Naive thymus-derived CD8-positive, alpha-beta T cell (primary cell): ENCODE results near the gene GART. TPM values are rescaled to one million over a fixed set of nuclear protein-coding genes. Genes with fewer than 3 reads are reported as not detected.
"Not testable (repeated sequence)": the region's sequence is repeated elsewhere in the genome, so short reads cannot be mapped to it uniquely, and the experiment has no call there.

ENCODE experiments used
- ATAC-seq, 2 donors: fragments of 150-1000 bp; cut with Tn5 transposase in 1 of 2; sonication (Bioruptor Pico), chemical (Tn5 transposase) in 1 of 2; 1 replicate in 1 of 2; 2 replicates in 1 of 2; pipeline ENCODE4 v1.10.0; 2021; ENCODE audit warnings: mild to moderate bottlenecking in 2 of 2, moderate library complexity in 2 of 2
- POLR2A ChIA-PET: fragments of 350-600 bp; sonication (Branson Sonifier 250); formaldehyde crosslinking; loops from one replicate; lab custom pipeline; 2021; ENCODE audit warnings: antibody characterized with exemption; lab: Charles Lee
- DNase-seq, 10 donors: peaks; one replicate each; pipeline versions ENCODE4 v3.0.0 to v3.0.0-alpha.2; 2020 to 2022
- H3K27ac Mint-ChIP-seq, 10 donors: one replicate each; pipeline ENCODE4 v1.8.0; 2020 to 2022; ENCODE audit warnings: mild to moderate bottlenecking in 10 of 10, mixed read lengths in 10 of 10, moderate library complexity in 4 of 10, inconsistent platforms in 1 of 10
- H3K27me3 Mint-ChIP-seq, 5 donors: one replicate each; pipeline ENCODE4 v1.8.0; 2021 to 2022; ENCODE audit warnings: mixed read lengths in 5 of 5
- H3K36me3 Mint-ChIP-seq, 3 donors: one replicate each; pipeline ENCODE4 v1.8.0; 2020 to 2022; ENCODE audit warnings: mixed read lengths in 3 of 3, mild to moderate bottlenecking in 2 of 3, inconsistent platforms in 1 of 3
- H3K4me1 Mint-ChIP-seq, 4 donors: one replicate each; pipeline ENCODE4 v1.8.0; 2021 to 2022; ENCODE audit warnings: mixed read lengths in 4 of 4
- H3K4me3 Mint-ChIP-seq, 10 donors: one replicate each; pipeline ENCODE4 v1.8.0; 2020 to 2022; ENCODE audit warnings: mild to moderate bottlenecking in 10 of 10, mixed read lengths in 10 of 10, moderate library complexity in 6 of 10, inconsistent platforms in 1 of 10
- H3K9me3 Mint-ChIP-seq, 9 donors: one replicate each; pipeline ENCODE4 v1.8.0; 2020 to 2022; ENCODE audit warnings: mixed read lengths in 9 of 9, mild to moderate bottlenecking in 3 of 9, inconsistent platforms in 1 of 9, moderate library complexity in 1 of 9
- polyA plus RNA-seq, 3 donors: library from polyadenylated mRNA; unstranded; fragments of 300-500 nt; fragmentation: Illumina TruSeq; gene quantifications; one replicate each; pipeline ENCODE4 v1.2.3, GENCODE V29; 2021
- total RNA-seq, 8 experiments: library from RNA in 2 of 8; stranded (reverse) in 2 of 8; gene quantifications; one replicate each; pipeline ENCODE4 v1.2.3 and lab custom pipeline; 2021 to 2026

Gene GART
- total and polyA plus RNA-seq, 5 experiments from 2014 or later: 40.2 to 91.8 (median 54.4) TPM

DNA sequence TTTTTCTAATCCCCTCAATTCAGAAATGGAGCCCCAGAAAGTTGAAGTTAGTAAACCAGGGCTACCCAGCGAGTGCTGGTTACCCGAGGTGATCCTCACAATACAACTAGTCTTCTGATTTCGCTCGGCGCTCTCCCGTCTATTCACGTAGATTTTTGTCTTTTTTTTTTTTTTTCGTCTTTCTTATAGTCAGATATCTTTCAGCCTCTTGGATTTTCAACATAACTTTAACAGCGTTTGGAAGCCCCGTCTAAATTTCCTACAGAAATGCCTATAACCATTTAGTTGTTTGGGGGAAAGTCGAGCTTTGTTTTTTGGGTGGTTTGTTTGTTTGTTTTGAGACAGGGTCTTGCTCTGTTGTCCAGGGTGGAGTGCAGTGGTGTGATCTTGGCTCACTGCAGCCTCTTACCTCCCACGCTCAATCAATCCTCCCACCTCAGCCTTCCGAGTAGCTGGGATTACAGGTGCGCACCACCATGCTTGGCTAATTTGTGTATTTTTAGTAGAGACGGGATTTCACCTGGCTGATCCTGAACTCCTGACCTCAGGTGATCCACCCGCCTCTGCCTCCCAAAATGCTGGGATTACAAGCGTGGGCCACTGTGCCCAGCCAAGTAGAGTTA lies 61.3 kb downstream of the GART start:
- peak overlapping the region; percentile 40 to 98 (median 96) for H3K27ac Mint-ChIP-seq
- no peaks in the 10 kb centered on the region for H3K9me3 Mint-ChIP-seq
- H3K27me3 Mint-ChIP-seq: no peaks in the 10 kb centered on the region
- POLR2A ChIA-PET: interaction anchor here (0.7 to 4.1 kb wide), 25 partner anchors 10 to 752 kb away, joined by 3 to 112 read pairs (median 5); partner anchors contain the start of genes DNAJC28, DONSON, GART and IFNAR1
- peak in 1 of 10 donors; percentile 8 for DNase-seq
- peaks cover 11 to 32% (median 24%) of the 10 kb centered on the region in 4 donors for H3K4me1 Mint-ChIP-seq
- peaks cover 0 to 2% (median 0%) of the 10 kb centered on the region in 3 donors for H3K36me3 Mint-ChIP-seq
- peak overlapping the region; percentile 81 to 97 (median 94) for H3K4me3 Mint-ChIP-seq
- peak in 1 of 2 donors; percentile 1 for ATAC-seq

DNA sequence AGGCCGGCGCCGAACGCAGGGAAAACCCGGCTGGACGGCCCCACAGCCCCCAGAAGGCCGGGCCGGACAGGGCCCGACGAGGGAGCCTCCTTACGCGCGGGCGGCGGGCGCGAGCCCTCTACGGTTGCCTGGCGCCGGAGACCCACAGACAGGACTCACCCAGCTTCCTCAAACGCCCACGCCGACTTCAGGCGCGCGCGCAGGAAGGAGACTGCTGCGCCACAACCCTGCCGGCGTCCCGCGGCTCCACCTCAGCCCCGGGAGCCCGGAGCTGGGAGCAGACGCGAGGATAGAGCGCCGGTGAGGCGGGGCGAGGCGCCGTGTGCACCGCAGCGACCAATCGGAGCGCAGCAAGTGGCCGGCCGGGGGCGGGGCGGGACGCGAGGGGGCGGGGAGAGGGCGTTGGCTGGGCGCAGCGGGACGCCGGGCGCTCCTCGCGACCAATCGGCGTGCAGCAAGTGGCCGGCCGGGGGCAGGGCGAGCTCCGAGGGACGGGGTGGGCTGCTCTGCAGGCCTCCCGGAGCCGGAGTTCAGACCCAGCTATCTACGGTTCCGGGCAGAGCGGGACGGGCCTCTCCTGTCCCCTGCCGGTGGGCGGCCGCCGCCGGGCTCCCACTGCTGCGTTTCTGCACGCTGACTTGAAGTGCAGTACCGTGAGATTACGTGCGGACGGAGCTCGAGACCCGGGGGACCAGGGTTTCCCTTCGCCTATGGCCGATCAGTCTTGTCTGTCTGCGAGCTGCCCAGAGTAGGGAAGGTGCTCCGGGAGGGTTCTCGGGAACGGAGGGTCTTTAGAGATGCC lies 62.0 kb downstream of the GART start, which contains the start of gene TMEM50B:
TSS of gene TMEM50B (minus strand) at position 296 of the 802 bp plus-strand sequence. CDS start 11,089 bp downstream, outside the sequence.
- Mint-ChIP-seq H3K36me3 (peaks cover 0 to 2% (median 0%) of the 10 kb centered on the region in 3 donors), H3K27me3 (no peaks in the 10 kb centered on the region), H3K9me3 (no peaks in the 10 kb centered on the region), H3K4me1 (peaks cover 11 to 32% (median 24%) of the 10 kb centered on the region in 4 donors), H3K4me3 (peak within 1 kb of the TSS; percentile 81 to 97 (median 94)), H3K27ac (peak within 1 kb of the TSS; percentile 65 to 98 (median 96))
- peak; percentile 87 to 88 for ATAC-seq
- POLR2A ChIA-PET: interaction anchor here (0.6 to 4.1 kb wide), 28 partner anchors 10 to 747 kb away, joined by 3 to 112 read pairs (median 4); partner anchors contain the start of genes CRYZL1, DNAJC28, DONSON and GART
- DNase-seq: peak; percentile 89 to 98 (median 94)

DNA sequence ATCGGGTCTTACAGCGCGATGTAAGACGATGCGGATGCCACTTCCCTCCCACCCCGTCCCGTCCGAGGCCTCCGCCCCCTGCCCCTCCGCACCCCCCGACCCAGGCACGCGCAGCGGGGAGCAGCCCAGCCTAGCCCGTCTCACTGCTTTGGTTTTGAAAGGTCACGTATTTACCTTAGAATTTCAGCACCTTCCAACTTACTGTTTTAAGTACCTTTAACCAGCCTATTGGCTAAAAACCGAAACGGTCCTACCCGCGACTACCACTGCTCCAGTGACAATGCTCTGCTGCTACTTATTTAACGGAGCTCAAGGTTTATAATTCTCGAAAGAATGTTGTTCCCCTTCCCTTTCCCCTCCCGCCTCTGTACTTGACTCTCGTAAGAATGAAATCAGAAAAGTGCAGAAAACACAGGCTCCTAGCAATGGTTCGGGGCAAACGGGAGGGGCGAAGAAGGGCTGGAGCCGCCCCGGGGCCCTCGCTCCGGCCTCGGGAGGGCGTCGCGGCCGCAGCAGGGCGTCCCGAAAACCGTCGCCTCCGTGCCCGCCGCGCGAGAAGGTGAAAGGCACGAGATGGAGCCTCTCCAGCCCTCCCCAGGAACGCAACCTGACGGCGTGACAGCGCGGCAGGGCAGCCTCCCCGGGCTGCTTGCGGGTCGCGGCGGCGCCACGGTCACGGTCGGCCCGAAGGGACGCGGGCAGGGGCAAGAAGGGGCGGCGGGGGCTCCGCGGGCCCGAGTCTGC lies 62.8 kb downstream of the GART start:
- H3K27ac Mint-ChIP-seq: peak overlapping the region; percentile 65 to 97 (median 94)
- peaks cover 0 to 2% (median 0%) of the 10 kb centered on the region in 3 donors for H3K36me3 Mint-ChIP-seq
- POLR2A ChIA-PET: interaction anchor here (0.6 to 4.1 kb wide), 18 partner anchors 11 to 707 kb away, joined by 3 to 112 read pairs (median 4); partner anchors contain the start of genes CRYZL1, DNAJC28, DONSON and GART
- H3K27me3 Mint-ChIP-seq: no peaks in the 10 kb centered on the region
- H3K9me3 Mint-ChIP-seq: no peaks in the 10 kb centered on the region
- peaks cover 11 to 32% (median 24%) of the 10 kb centered on the region in 4 donors for H3K4me1 Mint-ChIP-seq
- H3K4me3 Mint-ChIP-seq: peak overlapping the region; percentile 81 to 96 (median 92)
- DNase-seq: peak in 9 of 10 donors; percentile 24 to 77 (median 45)
- ATAC-seq: peak; percentile 15 to 28

- Mint-ChIP-seq H3K27ac (peak overlapping the region; percentile 65 to 97 (median 94)), H3K9me3 (no peaks in the 10 kb centered on the region), H3K36me3 (peaks cover 0 to 3% (median 2%) of the 10 kb centered on the region in 3 donors), H3K4me1 (peaks cover 16 to 38% (median 30%) of the 10 kb centered on the region in 4 donors), H3K27me3 (no peaks in the 10 kb centered on the region), H3K4me3 (peak overlapping the region; percentile 81 to 96 (median 92))
- no peak for DNase-seq
- POLR2A ChIA-PET: interaction anchor here (1.0 kb wide), 1 partner anchor 33 kb away, joined by 3 read pairs; no protein-coding TSS in a partner anchor
- ATAC-seq: no peak
These were observed 63.7 kb downstream of the GART start for GRCh38 chr21:33478182-33478581.

DNA sequence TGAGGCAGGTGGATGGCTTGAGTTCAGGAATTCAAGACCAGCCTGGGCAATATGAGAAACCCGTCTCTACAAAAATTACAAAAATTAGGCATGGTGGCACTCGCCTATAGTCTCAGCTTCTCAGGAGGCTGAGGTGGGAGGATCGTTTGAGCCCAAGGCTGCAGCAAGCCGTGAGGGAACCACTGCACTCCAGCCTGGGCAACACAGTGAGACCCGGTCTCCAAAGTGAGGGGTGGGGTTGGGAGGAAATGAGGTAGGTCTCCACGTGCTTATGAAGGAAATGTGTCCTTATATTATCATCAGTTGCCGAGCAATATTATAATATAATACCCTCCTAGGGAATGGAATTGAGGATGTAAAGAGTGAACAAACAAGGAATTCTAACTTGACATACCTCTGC lies 64.9 kb downstream of the GART start:
- Mint-ChIP-seq H3K27ac (peak overlapping the region in 4 of 10 donors; percentile 36 to 65 (median 52)), H3K36me3 (peaks cover 0 to 7% (median 2%) of the 10 kb centered on the region in 3 donors), H3K9me3 (no peaks in the 10 kb centered on the region), H3K27me3 (no peaks in the 10 kb centered on the region), H3K4me3 (peak overlapping the region in 8 of 10 donors; percentile 8 to 71 (median 52)), H3K4me1 (peaks cover 16 to 42% (median 30%) of the 10 kb centered on the region in 4 donors)
- no peak for DNase-seq
- POLR2A ChIA-PET: interaction anchor here (0.7 kb wide), 1 partner anchor 757 kb away, joined by 3 read pairs; no protein-coding TSS in a partner anchor
- ATAC-seq: no peak

- no peak for DNase-seq
- H3K4me1 Mint-ChIP-seq: peaks cover 7 to 36% (median 22%) of the 10 kb centered on the region in 4 donors
- POLR2A ChIA-PET: interaction anchor here (0.6 kb wide), 3 partner anchors 32 to 117 kb away, joined by 4 read pairs; no protein-coding TSS in a partner anchor
- H3K27me3 Mint-ChIP-seq: no peaks in the 10 kb centered on the region
- H3K9me3 Mint-ChIP-seq: no peaks in the 10 kb centered on the region
- peaks cover 0 to 15% (median 2%) of the 10 kb centered on the region in 3 donors for H3K36me3 Mint-ChIP-seq
- ATAC-seq: no peak
- no peak overlapping the region for H3K4me3 Mint-ChIP-seq
- peak overlapping the region in 2 of 10 donors; percentile 10 to 20 for H3K27ac Mint-ChIP-seq
These were observed 68.6 kb downstream of the GART start for GRCh38 chr21:33473344-33473743.

GRCh38 chr21:33470701-33471100 lies 71.2 kb downstream of the GART start:
- H3K36me3 Mint-ChIP-seq: peaks cover 0 to 34% (median 2%) of the 10 kb centered on the region in 3 donors
- no peak for ATAC-seq
- POLR2A ChIA-PET: interaction anchor here (0.5 kb wide), 1 partner anchor 1028 kb away, joined by 5 read pairs; no protein-coding TSS in a partner anchor
- DNase-seq: no peak
- H3K4me3 Mint-ChIP-seq: no peak overlapping the region
- H3K27ac Mint-ChIP-seq: peak overlapping the region in 1 of 10 donors; percentile 46
- H3K4me1 Mint-ChIP-seq: peaks cover 5 to 23% (median 14%) of the 10 kb centered on the region in 4 donors
- H3K27me3 Mint-ChIP-seq: no peaks in the 10 kb centered on the region
- H3K9me3 Mint-ChIP-seq: no peaks in the 10 kb centered on the region

GRCh38 chr21:33469183-33469582 lies 72.7 kb downstream of the GART start:
- H3K9me3 Mint-ChIP-seq, ATAC-seq, H3K27ac Mint-ChIP-seq, POLR2A ChIA-PET, DNase-seq, H3K27me3 Mint-ChIP-seq, H3K4me3 Mint-ChIP-seq: not testable (repeated sequence)
- peaks cover 5 to 21% (median 14%) of the 10 kb centered on the region in 4 donors for H3K4me1 Mint-ChIP-seq
- peaks cover 0 to 42% (median 4%) of the 10 kb centered on the region in 3 donors for H3K36me3 Mint-ChIP-seq

DNA sequence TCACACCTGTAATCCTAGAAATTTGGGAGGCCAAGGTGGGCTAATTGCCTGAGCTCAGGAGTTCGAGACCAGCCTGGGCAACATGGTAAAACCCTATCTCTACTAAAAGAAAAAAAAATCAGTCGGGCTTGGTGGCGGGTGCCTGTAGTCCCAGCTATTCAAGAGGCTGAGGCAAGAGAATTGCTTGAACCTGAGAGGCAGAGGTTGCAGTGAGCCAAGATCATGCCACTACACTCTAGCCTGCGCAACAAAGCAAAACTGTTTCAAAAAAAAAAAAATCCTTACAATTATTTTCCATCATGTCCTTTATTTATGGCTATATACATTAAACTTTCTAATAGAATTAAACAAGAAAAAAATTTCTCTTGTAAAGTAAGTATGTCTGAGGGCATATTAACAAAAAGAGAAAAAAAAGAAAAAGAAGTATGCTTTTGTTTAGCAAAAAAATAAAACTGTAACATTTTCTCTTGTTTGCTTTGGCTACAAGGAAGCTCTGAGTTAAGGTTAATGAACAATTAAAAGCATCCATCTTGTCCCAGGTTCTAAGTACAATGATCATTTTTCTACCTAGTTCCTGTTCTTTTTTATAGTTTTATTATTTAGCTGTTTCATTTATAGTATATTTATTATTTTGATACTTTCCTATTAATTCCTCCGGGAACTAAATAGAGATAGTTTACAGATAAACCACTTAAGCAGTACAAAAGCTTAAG lies 80.2 kb downstream of the GART start:
- Mint-ChIP-seq H3K27me3 (no peaks in the 10 kb centered on the region), H3K4me3 (no peak overlapping the region), H3K27ac (no peak overlapping the region), H3K4me1 (no peaks in the 10 kb centered on the region), H3K9me3 (no peaks in the 10 kb centered on the region), H3K36me3 (peaks cover 0 to 66% (median 9%) of the 10 kb centered on the region in 3 donors)
- ATAC-seq (no peak), DNase-seq (no peak)
- POLR2A ChIA-PET: no interaction called here

DNA sequence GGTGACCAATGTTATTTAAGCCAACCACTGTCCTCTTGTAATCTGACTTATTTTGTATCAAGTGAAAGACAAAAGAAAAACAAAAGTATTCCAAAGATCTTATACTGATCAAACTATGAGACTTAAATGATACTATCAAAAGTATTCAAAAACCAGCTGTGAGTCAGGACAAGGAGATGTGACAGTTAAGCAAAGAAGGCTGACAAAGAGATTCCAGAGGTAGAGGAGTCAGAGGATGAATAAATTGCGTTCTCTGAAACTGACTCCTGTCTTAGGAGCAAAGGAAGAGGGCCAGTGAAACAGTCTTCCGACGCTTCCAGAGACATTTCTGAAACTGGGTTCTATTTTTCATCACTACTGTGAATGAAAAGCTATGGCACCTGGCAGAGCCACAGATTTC lies 83.1 kb downstream of the GART start:
- Mint-ChIP-seq H3K4me3 (no peak overlapping the region), H3K36me3 (peaks cover 0 to 72% (median 11%) of the 10 kb centered on the region in 3 donors), H3K4me1 (no peaks in the 10 kb centered on the region), H3K27ac (no peak overlapping the region), H3K27me3 (no peaks in the 10 kb centered on the region), H3K9me3 (no peaks in the 10 kb centered on the region)
- ATAC-seq: no peak
- POLR2A ChIA-PET: no interaction called here
- DNase-seq: no peak
